ENCODE data around the gene ABI2. TPM values are rescaled to one million over a fixed set of nuclear protein-coding genes. Genes with fewer than 3 reads are reported as not detected.
"Not testable (repeated sequence)": the region's sequence is repeated elsewhere in the genome, so short reads cannot be mapped to it uniquely, and the experiment has no call there.

ABI2 gene
- total and polyA plus RNA-seq, 2 donors from 2014 or later, result 26.7 to 66.6 TPM

GRCh38 chr2:203427061-203427460, 98.9 kb downstream of the ABI2 start:
- FAIRE-seq, result no peak

DNA sequence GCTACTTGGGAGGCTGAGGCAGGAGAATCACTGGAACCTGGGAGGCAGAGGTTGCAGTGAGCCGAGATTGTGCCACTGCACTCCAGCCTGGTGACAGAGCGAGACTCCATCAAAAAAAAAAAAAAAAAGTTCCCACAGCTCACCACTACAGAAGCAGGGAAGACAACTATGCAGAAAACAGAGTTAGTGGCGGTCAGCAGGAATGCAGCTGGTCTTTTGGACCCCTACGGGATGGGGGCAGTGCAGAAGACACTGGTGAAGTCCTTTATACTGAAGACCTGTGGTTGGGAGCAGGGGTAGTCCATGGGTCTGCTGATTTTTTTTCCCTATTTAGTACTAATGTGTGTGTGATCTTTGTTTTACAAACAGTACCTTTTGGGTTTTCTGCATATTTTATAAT, 101.4 kb downstream of the ABI2 start:
- H3K9ac ChIP-seq (ENCODE audit: low read length in 3 of 3); H3K9me3 ChIP-seq (ENCODE audit: control insufficient read depth in 2 of 3, insufficient read depth in 1 of 3, low read length in 3 of 3); FAIRE-seq; H3K4me3 ChIP-seq (ENCODE audit: low read length in 3 of 3); H3K27ac ChIP-seq (ENCODE audit: low read depth in 2 of 2, low read length in 2 of 2); DNase-seq; intact Hi-C loops (cut with DNase I); H3K27me3 ChIP-seq (ENCODE audit: control insufficient read depth, insufficient read depth, low read length); H3K4me1 ChIP-seq (ENCODE audit: control insufficient read depth in 2 of 3, insufficient read depth in 2 of 3, low read depth in 1 of 3, low read length in 3 of 3): not testable (repeated sequence)
- peaks cover 4 to 13% (median 5%) of the 10 kb centered on the region in 3 donors for H3K36me3 ChIP-seq (ENCODE audit: control insufficient read depth in 2 of 3, insufficient read depth in 3 of 3, low read length in 3 of 3)

More at GRCh38 chr2:203427061-203427460, 98.9 kb downstream of the ABI2 start:
- Histone ChIP-seq H3K9me3 (ENCODE audit: control insufficient read depth in 2 of 3, insufficient read depth in 1 of 3, low read length in 3 of 3) (no peaks in the 10 kb centered on the region), H3K27me3 (ENCODE audit: control insufficient read depth, insufficient read depth, low read length) (no peaks in the 10 kb centered on the region), H3K4me3 (ENCODE audit: low read length in 3 of 3) (no peak overlapping the region), H3K36me3 (ENCODE audit: control insufficient read depth in 2 of 3, insufficient read depth in 3 of 3, low read length in 3 of 3) (peaks cover 4 to 22% (median 5%) of the 10 kb centered on the region in 3 donors), H3K27ac (ENCODE audit: low read depth in 2 of 2, low read length in 2 of 2) (no peak overlapping the region), H3K4me1 (ENCODE audit: control insufficient read depth in 2 of 3, insufficient read depth in 2 of 3, low read depth in 1 of 3, low read length in 3 of 3) (no peaks in the 10 kb centered on the region), H3K9ac (ENCODE audit: low read length in 3 of 3) (no peak overlapping the region)
- TF ChIP-seq CTCF (IDR thresholded peaks at IDR 0.05; ENCODE audit: borderline replicate concordance, extremely low read depth, insufficient read depth), result no peak
- intact Hi-C loops (cut with DNase I), result no loop called here
- no peak for DNase-seq

DNA sequence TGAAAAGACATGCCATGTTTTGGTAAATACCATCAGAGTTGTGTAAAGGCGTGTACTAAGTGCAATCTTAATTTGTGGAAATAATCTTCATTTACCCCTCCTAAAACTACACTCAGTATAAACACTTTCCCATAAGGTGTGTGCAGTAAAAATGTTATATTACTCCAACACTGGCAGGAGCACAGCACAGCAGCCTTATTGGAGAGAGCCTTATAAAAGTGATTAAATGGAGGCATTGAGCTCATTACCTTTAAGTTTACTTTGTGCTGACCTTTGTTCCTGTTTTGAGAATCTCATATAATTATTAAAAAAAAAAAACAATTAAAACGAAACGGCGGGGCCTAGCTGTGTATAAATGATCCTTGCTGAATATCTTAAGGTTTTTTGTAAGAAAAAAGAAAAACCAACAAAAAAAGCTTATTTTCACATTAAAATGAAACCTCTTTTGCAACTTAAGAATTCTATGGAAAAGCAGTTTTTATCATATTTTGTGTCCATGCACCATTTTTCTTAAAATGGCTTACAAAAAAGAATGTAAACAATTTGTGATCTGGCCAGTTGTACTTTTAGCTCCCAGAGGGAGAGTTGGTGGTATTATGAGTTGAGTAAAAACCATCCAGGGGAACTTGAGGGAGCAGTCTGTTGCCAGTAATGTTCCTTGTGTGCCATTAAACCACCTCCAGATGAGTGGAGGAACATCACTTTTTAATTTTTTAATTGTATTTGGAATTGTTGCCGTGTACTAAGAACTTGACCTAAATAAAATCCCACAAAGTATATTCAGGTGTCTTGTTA, 103.4 kb downstream of the ABI2 start:
- no peak overlapping the region for H3K27ac ChIP-seq (ENCODE audit: low read depth in 2 of 2, low read length in 2 of 2)
- FAIRE-seq, result no peak
- no peaks in the 10 kb centered on the region for H3K9me3 ChIP-seq (ENCODE audit: control insufficient read depth in 2 of 3, insufficient read depth in 1 of 3, low read length in 3 of 3)
- no peak overlapping the region for H3K4me3 ChIP-seq (ENCODE audit: low read length in 3 of 3)
- intact Hi-C loops (cut with DNase I), result no loop called here
- no peak overlapping the region for H3K9ac ChIP-seq (ENCODE audit: low read length in 3 of 3)
- no peak for TF ChIP-seq CTCF (IDR thresholded peaks at IDR 0.05; ENCODE audit: borderline replicate concordance, extremely low read depth, insufficient read depth)
- H3K36me3 ChIP-seq (ENCODE audit: control insufficient read depth in 2 of 3, insufficient read depth in 3 of 3, low read length in 3 of 3), result peaks cover 5 to 13% (median 7%) of the 10 kb centered on the region in 3 donors
- DNase-seq, result no peak
- H3K4me1 ChIP-seq (ENCODE audit: control insufficient read depth in 2 of 3, insufficient read depth in 2 of 3, low read depth in 1 of 3, low read length in 3 of 3), result no peaks in the 10 kb centered on the region
- H3K27me3 ChIP-seq (ENCODE audit: control insufficient read depth, insufficient read depth, low read length), result no peaks in the 10 kb centered on the region

DNA sequence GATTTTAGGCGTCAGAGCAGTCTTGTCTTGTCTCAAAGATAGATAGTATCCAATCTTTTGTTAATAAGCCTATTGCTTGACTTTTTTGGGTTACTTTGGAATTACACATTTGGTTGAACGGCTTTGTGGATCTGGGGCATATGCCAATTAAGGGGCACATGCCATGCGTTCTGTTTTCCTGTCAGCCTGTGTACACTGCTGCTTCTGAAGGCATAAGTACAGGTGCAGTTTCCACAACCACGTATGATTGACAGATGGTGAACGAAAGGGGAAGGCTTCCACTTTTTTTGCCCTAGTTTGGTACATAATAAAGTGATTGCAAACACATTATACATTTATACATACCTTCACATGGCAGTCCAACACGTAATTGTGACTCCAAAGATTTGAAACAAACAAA, 104.6 kb downstream of the ABI2 start:
- FAIRE-seq, result no peak
- H3K9me3 ChIP-seq (ENCODE audit: control insufficient read depth in 2 of 3, insufficient read depth in 1 of 3, low read length in 3 of 3), result no peaks in the 10 kb centered on the region
- peaks cover 4 to 7% (median 4%) of the 10 kb centered on the region in 3 donors for H3K36me3 ChIP-seq (ENCODE audit: control insufficient read depth in 2 of 3, insufficient read depth in 3 of 3, low read length in 3 of 3)
- H3K4me1 ChIP-seq (ENCODE audit: control insufficient read depth in 2 of 3, insufficient read depth in 2 of 3, low read depth in 1 of 3, low read length in 3 of 3), result peaks cover 0 to 4% (median 0%) of the 10 kb centered on the region in 3 donors
- H3K27me3 ChIP-seq (ENCODE audit: control insufficient read depth, insufficient read depth, low read length), result no peaks in the 10 kb centered on the region
- no peak overlapping the region for H3K9ac ChIP-seq (ENCODE audit: low read length in 3 of 3)
- intact Hi-C loops (cut with DNase I), result no loop called here
- no peak overlapping the region for H3K27ac ChIP-seq (ENCODE audit: low read depth in 2 of 2, low read length in 2 of 2)
- DNase-seq, result no peak
- TF ChIP-seq CTCF (IDR thresholded peaks at IDR 0.05; ENCODE audit: borderline replicate concordance, extremely low read depth, insufficient read depth), result no peak
- no peak overlapping the region for H3K4me3 ChIP-seq (ENCODE audit: low read length in 3 of 3)

Data from kidney (tissue), 14 donors.